Lung (tissue), 12 donors: ENCODE measurements around the gene BORCS6. TPM values are rescaled to one million over a fixed set of nuclear protein-coding genes. Genes with fewer than 3 reads are reported as not detected.

Experiments used
- ATAC-seq: fragments of 200-7000 bp; cut with Tn5 transposase; one replicate; pipeline ENCODE4 v1.9.1; 2020; ENCODE audit warnings: moderate number of reproducible peaks; ENCODE audit not compliant: insufficient read depth, low FRiP score
- DNase-seq, 3 donors: peaks; one replicate each; pipeline ENCODE4 v3.0.0-alpha.2; 2013 to 2017
- H3K27ac ChIP-seq, 2 donors: one replicate each; pipeline ENCODE4 v1.5.1; 2013; ENCODE audit warnings: mild to moderate bottlenecking in 2 of 2, moderate library complexity in 2 of 2, control low read depth in 1 of 2, inconsistent platforms in 1 of 2, low read depth in 1 of 2, low read length in 1 of 2
- H3K27me3 ChIP-seq, 3 donors: one replicate each; pipeline ENCODE4 v1.5.1; 2013; ENCODE audit warnings: low read length in 2 of 3; ENCODE audit not compliant: control insufficient read depth in 3 of 3, insufficient read depth in 3 of 3
- H3K36me3 ChIP-seq, 4 donors: one replicate each; pipeline ENCODE4 v1.5.1; 2013; ENCODE audit warnings: low read length in 4 of 4, mild to moderate bottlenecking in 1 of 4, moderate library complexity in 1 of 4; ENCODE audit not compliant: control insufficient read depth in 4 of 4, insufficient read depth in 4 of 4
- H3K4me1 ChIP-seq, 5 donors: one replicate each; pipeline ENCODE4 v1.5.1; 2013; ENCODE audit warnings: low read length in 5 of 5, mild to moderate bottlenecking in 2 of 5, moderate library complexity in 1 of 5; ENCODE audit not compliant: control insufficient read depth in 5 of 5, insufficient read depth in 5 of 5
- H3K4me3 ChIP-seq: one replicate; pipeline ENCODE4 v1.5.1; 2013; ENCODE audit warnings: mild to moderate bottlenecking, control low read depth, moderate library complexity
- H3K9ac ChIP-seq, 2 donors: one replicate each; pipeline ENCODE4 v1.5.1; 2013; ENCODE audit warnings: low read length in 2 of 2, control low read depth in 1 of 2; ENCODE audit not compliant: insufficient read depth in 1 of 2
- H3K9me3 ChIP-seq, 4 donors: one replicate each; pipeline ENCODE4 v1.5.1; 2013; ENCODE audit warnings: low read length in 3 of 4, mild to moderate bottlenecking in 1 of 4, moderate library complexity in 1 of 4; ENCODE audit not compliant: control insufficient read depth in 4 of 4, insufficient read depth in 3 of 4
- CTCF ChIP-seq: IDR thresholded peaks from 2 replicates; pipeline ENCODE4 v1.5.1; 2012; ENCODE audit warnings: mild to moderate bottlenecking; ENCODE audit errors: control extremely low read depth, extremely low read depth
- WGBS, 2 donors: extraction: QIAGEN DNeasy Blood & Tissue Kit; methylation state at CpG; one replicate each; pipeline ENCODE4 v1.1.7; 2013; 5-methylcytosine and 5-hydroxymethylcytosine counted together
- polyA plus RNA-seq, 2 donors: library from polyadenylated mRNA; stranded (reverse); fragments of 200-250 nt; gene quantifications; one replicate each; pipeline ENCODE4 v1.2.1, GENCODE V29; 2013
- total RNA-seq, 2 donors: library from RNA; depleted of rRNA in 1 of 2; stranded (reverse); fragments of >200 nt in 1 of 2; gene quantifications; one replicate each; pipeline ENCODE4 v1.2.1, GENCODE V29; 2014 to 2021
- donor health status: control.
- donor health status: control.
- donor health status: Bipolar disorder and iron deficiency.
- donor health status: healthy.
- donor health status: DM: yes; HTN: yes; CAD: no.

BORCS6 gene
- total and polyA plus RNA-seq, 4 donors = 5.3 to 10.8 (median 8.0) TPM

- Histone ChIP-seq H3K36me3 (peaks cover 0 to under 1% (median 0%) of the 10 kb centered on the region in 4 donors), H3K9me3 (no peaks in the 10 kb centered on the region), H3K4me1 (peaks cover 10 to 22% (median 12%) of the 10 kb centered on the region in 5 donors), H3K27ac (no peak overlapping the region), H3K27me3 (no peaks in the 10 kb centered on the region), H3K4me3 (no peak overlapping the region), H3K9ac (no peak overlapping the region)
- no peak for ATAC-seq
- DNase-seq = no peak
- 85 to 92% methylated on average over 3 of the region's 3 CpGs for WGBS, 2 donors
- TF ChIP-seq CTCF = no peak
Measured at GRCh38 chr17:8167526-8167925, 22.5 kb downstream of the BORCS6 start.

GRCh38 chr17:8166731-8167130, 23.2 kb downstream of the BORCS6 start:
- no peak overlapping the region for H3K4me3 ChIP-seq
- 89 to 98% methylated on average over 6 of the region's 6 CpGs for WGBS, 2 donors
- no peak for ATAC-seq

GRCh38 chr17:8164815-8165131, 25.2 kb downstream of the BORCS6 start:
- Histone ChIP-seq H3K27me3 (no peaks in the 10 kb centered on the region), H3K27ac (peak overlapping the region; percentile 91 to 93), H3K4me3 (no peak overlapping the region), H3K36me3 (peaks cover 3 to 17% (median 8%) of the 10 kb centered on the region in 4 donors), H3K9me3 (no peaks in the 10 kb centered on the region), H3K4me1 (peaks cover 10 to 38% (median 21%) of the 10 kb centered on the region in 5 donors), H3K9ac (peak overlapping the region in 1 of 2 donors; percentile 6)
- 73 to 83% methylated on average over 6 of the region's 6 CpGs for WGBS, 2 donors
- DNase-seq (no peak), ATAC-seq (no peak)
- TF ChIP-seq CTCF = no peak

More at GRCh38 chr17:8166731-8167130, 23.2 kb downstream of the BORCS6 start:
- Histone ChIP-seq H3K27me3 (no peaks in the 10 kb centered on the region), H3K9me3 (no peaks in the 10 kb centered on the region), H3K27ac (no peak overlapping the region), H3K36me3 (peaks cover 0 to 8% (median 0%) of the 10 kb centered on the region in 4 donors), H3K9ac (no peak overlapping the region), H3K4me1 (peaks cover 10 to 27% (median 13%) of the 10 kb centered on the region in 5 donors)
- no peak for DNase-seq
- TF ChIP-seq CTCF = no peak
